Metanephros (tissue), 2 donors: Measurements from ENCODE around the gene PGLYRP4. TPM values are rescaled to one million over a fixed set of nuclear protein-coding genes. Genes with fewer than 3 reads are reported as not detected.

ENCODE experiments used
- small RNA-seq: library from RNA; depleted of rRNA; stranded (forward); fragments of <200 nt; gene quantifications from one replicate; pipeline ENCODE3, GENCODE V24; 2014; ENCODE audit warnings: low replicate concordance
- total RNA-seq: library from RNA; depleted of rRNA; stranded (reverse); fragments of >200 nt; gene quantifications from one replicate; pipeline ENCODE4 v1.2.3, GENCODE V29; 2014

The PGLYRP4 gene
- not detected for total RNA-seq

GRCh38 chr1:153348511-153349362 lies at the start of gene PGLYRP4:
Gene PGLYRP4, minus strand, starts transcription at chr1:153348841. Its CDS starts 909 bp downstream, at chr1:153347932.

GRCh38 chr1:153390938-153391710 lies 42.5 kb upstream of the PGLYRP4 start, which contains the start of gene S100A8:
Gene S100A8, minus strand, starts transcription at chr1:153391073. Its CDS starts 538 bp downstream, at chr1:153390535.

GRCh38 chr1:153375511-153375910 lies 26.9 kb upstream of the PGLYRP4 start, which contains the start of gene S100A12:
Gene S100A12, minus strand, starts transcription at chr1:153375621. Its CDS starts 1,029 bp downstream, at chr1:153374592.

GRCh38 chr1:153357853-153358690 lies 9.4 kb upstream of the PGLYRP4 start, which contains the start of gene S100A9:
Gene S100A9, plus strand, starts transcription at chr1:153357854. Its CDS starts 430 bp downstream, at chr1:153358284.

GRCh38 chr1:153312570-153313186 lies 36.0 kb downstream of the PGLYRP4 start, which contains the start of gene PGLYRP3:
Gene PGLYRP3, minus strand, starts transcription at chr1:153312952. Its CDS starts 2,287 bp downstream, at chr1:153310665.

Small RNA genes within 50 kb of the gene (small RNA-seq; reads per million reads assigned to genes)
- not detected for gene RNU6-160P
- not detected for gene S100A15A

Other genes starting within 250 kb of the PGLYRP4 start
- not detected for gene SPRR2F, start 235.3 kb downstream of the PGLYRP4 start, total RNA-seq
- not detected for gene SPRR2G, start 198.0 kb downstream of the PGLYRP4 start, total RNA-seq
- not detected for gene LELP1, start 145.4 kb downstream of the PGLYRP4 start, total RNA-seq
- not detected for gene PRR9, start 131.3 kb downstream of the PGLYRP4 start, total RNA-seq
- gene LORICRIN, start 89.2 kb downstream of the PGLYRP4 start, total RNA-seq = not detected
- not detected for gene PGLYRP3, start 35.9 kb downstream of the PGLYRP4 start, total RNA-seq
- 258 TPM for gene S100A9, start 9.0 kb upstream of the PGLYRP4 start, total RNA-seq
- 32.5 TPM for gene S100A12, start 26.8 kb upstream of the PGLYRP4 start, total RNA-seq
- 89.2 TPM for gene S100A8, start 42.2 kb upstream of the PGLYRP4 start, total RNA-seq
- gene S100A7A, start 67.7 kb upstream of the PGLYRP4 start, total RNA-seq = not detected
- not detected for gene S100A7, start 111.8 kb upstream of the PGLYRP4 start, total RNA-seq
- 221 TPM for gene S100A6, start 187.2 kb upstream of the PGLYRP4 start, total RNA-seq
- gene S100A5, start 192.1 kb upstream of the PGLYRP4 start, total RNA-seq = 0.82 TPM
- 37.4 TPM for gene S100A4, start 197.0 kb upstream of the PGLYRP4 start, total RNA-seq
- not detected for gene S100A3, start 200.4 kb upstream of the PGLYRP4 start, total RNA-seq
- 5.3 TPM for gene S100A2, start 217.0 kb upstream of the PGLYRP4 start, total RNA-seq